HUES6 (cell line): ENCODE measurements around the gene PVALB.

Source experiments
- H3K27ac ChIP-seq: 2 replicates; pipeline ENCODE4 v1.7.0; 2013; ENCODE audit warnings: low read depth, mild to moderate bottlenecking, low read length, inconsistent platforms
- H3K27me3 ChIP-seq: 2 replicates; pipeline ENCODE4 v1.6.1; 2013; ENCODE audit warnings: low read length; ENCODE audit not compliant: control insufficient read depth, insufficient read depth
- H3K36me3 ChIP-seq: 2 replicates; pipeline ENCODE4 v1.6.1; 2013; ENCODE audit warnings: low read length; ENCODE audit not compliant: control insufficient read depth, insufficient read depth
- H3K4me1 ChIP-seq: 2 replicates; pipeline ENCODE4 v1.6.1; 2013; ENCODE audit warnings: low read length; ENCODE audit not compliant: control insufficient read depth, insufficient read depth
- H3K4me3 ChIP-seq: 2 replicates; pipeline ENCODE4 v1.5.1; 2013; ENCODE audit warnings: low read depth, low read length
- H3K9ac ChIP-seq: one replicate; pipeline ENCODE4 v1.6.1; 2013; ENCODE audit warnings: mild to moderate bottlenecking, low read length
- H3K9me3 ChIP-seq: 2 replicates; pipeline ENCODE4 v1.6.1; 2013; ENCODE audit warnings: low read depth, low read length; ENCODE audit not compliant: control insufficient read depth, insufficient read depth

PVALB gene

GRCh38 chr22:36824655-36825054 is 7.8 kb upstream of the PVALB start:
- Histone ChIP-seq H3K36me3 (no peaks in the 10 kb centered on the region), H3K4me3 (no peak overlapping the region), H3K9ac (no peak overlapping the region), H3K27ac (no peak overlapping the region), H3K9me3 (no peaks in the 10 kb centered on the region), H3K4me1 (peaks cover 11% of the 10 kb centered on the region; the same call in 1 of the 2 replicates), H3K27me3 (peaks cover 3% of the 10 kb centered on the region; the same call in 1 of the 2 replicates)

DNA sequence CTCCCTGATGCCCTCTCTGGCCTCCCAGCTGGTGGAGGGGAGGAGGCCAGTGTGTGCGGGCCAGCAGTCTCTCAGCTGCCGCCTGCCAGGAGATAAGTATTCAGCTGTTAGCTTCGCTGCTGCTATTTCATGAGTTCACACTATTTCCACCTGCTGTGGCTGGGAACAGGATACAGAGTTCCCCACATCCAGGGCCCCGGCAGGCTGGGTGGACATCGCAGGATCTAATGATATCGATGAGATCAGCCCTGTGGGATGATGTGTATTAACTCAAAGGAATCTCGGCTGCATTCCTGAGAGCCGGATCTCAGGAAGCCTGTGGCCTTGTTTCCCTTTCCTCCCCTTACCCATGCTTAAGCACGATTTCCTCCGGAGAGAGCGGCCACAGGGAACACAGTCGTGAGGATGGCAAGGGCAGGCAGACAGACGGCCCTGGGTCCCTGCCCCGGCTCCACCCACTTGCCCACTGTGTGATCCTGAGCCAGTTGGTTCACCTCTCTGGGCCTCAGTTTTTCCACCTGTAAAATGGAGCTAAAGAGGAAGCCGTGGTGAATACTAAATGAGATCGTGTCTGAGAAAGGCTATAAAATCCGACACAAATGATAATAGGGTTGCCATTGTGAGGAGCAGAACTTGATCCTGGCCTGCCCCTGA is 6.5 kb upstream of the PVALB start:
- H3K27me3 ChIP-seq, result peaks cover 12% of the 10 kb centered on the region

GRCh38 chr22:36822581-36822980 is 5.7 kb upstream of the PVALB start:
- H3K36me3 ChIP-seq, result no peaks in the 10 kb centered on the region
- H3K4me1 ChIP-seq, result peaks cover 29% of the 10 kb centered on the region; the same call in 1 of the 2 replicates
- no peak overlapping the region for H3K27ac ChIP-seq
- H3K27me3 ChIP-seq, result peaks cover 19% of the 10 kb centered on the region
- H3K9ac ChIP-seq, result no peak overlapping the region
- no peaks in the 10 kb centered on the region for H3K9me3 ChIP-seq
- no peak overlapping the region for H3K4me3 ChIP-seq

More for the DNA sequence above, 6.5 kb upstream of the PVALB start:
- peaks cover 22% of the 10 kb centered on the region; the same call in 1 of the 2 replicates for H3K4me1 ChIP-seq
- no peak overlapping the region for H3K27ac ChIP-seq
- H3K36me3 ChIP-seq, result no peaks in the 10 kb centered on the region
- H3K4me3 ChIP-seq, result no peak overlapping the region
- H3K9me3 ChIP-seq, result no peaks in the 10 kb centered on the region
- peak overlapping the region; percentile 18 for H3K9ac ChIP-seq

DNA sequence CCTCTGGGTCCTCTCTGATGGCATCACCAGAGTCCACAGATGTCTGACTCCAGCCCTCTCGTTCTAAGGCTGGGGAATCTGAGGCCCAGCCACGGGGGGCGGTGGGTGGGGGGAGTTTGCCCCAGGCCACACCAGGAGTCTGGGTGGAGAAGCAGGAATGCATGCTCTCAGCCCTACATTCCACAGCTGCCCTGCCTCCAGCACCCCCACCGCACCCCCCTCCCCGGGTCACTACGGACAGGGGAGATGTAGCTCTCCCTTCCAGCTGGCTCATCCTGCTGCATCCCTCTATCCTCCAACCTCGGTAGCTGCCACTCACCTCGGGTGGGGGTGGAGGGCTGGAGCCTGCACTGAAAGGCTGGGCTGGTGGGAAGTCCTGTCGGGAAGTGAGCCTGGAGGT is 2.3 kb upstream of the PVALB start:
- H3K36me3 ChIP-seq, result no peaks in the 10 kb centered on the region
- H3K4me1 ChIP-seq, result peaks cover 46% of the 10 kb centered on the region
- H3K9ac ChIP-seq, result no peak overlapping the region
- no peak overlapping the region for H3K27ac ChIP-seq
- H3K9me3 ChIP-seq, result no peaks in the 10 kb centered on the region
- peaks cover 54% of the 10 kb centered on the region for H3K27me3 ChIP-seq
- no peak overlapping the region for H3K4me3 ChIP-seq

DNA sequence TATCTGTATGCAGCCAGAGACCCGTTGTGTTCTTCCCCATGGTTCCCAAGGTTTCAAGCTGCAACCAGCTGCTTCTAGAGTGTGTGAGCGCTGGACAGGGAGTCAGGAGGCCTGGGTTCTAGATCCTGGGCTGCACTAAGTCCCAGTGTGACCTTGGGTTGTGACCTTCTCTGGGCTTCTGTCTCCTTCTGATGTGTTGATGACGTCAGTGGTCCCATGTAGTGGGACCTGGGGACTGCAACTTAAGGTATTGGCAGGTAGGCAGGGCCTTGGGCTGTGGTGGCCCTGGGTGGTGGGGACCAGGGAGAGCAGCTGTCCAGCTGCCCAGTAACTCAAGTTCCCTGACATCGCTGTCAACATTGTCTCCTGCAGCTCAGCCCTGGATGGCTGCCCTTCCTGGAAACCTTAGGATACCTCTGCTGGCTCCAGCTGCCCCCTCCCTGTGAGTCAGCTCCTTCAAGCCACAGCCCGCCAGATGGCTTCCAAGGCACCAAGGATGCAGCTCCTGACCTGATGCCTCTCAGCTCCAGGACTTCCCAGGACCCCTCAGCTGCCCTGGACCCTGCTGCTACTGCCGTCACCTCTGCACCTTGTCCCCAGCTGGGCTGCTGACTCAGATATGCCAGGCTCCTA is 1.3 kb upstream of the PVALB start:
- peaks cover 47% of the 10 kb centered on the region for H3K4me1 ChIP-seq
- H3K36me3 ChIP-seq, result no peaks in the 10 kb centered on the region
- H3K27ac ChIP-seq, result no peak overlapping the region
- H3K9ac ChIP-seq, result no peak overlapping the region
- no peak overlapping the region for H3K4me3 ChIP-seq
- H3K9me3 ChIP-seq, result no peaks in the 10 kb centered on the region
- H3K27me3 ChIP-seq, result peaks cover 64% of the 10 kb centered on the region

GRCh38 chr22:36817525-36817848 is 652 bp upstream of the PVALB start:
- no peak overlapping the region for H3K27ac ChIP-seq
- H3K36me3 ChIP-seq, result no peaks in the 10 kb centered on the region
- peaks cover 70% of the 10 kb centered on the region for H3K27me3 ChIP-seq
- no peaks in the 10 kb centered on the region for H3K9me3 ChIP-seq
- no peak overlapping the region for H3K9ac ChIP-seq
- H3K4me1 ChIP-seq, result peaks cover 42% of the 10 kb centered on the region
- H3K4me3 ChIP-seq, result peak overlapping the region; percentile 63

GRCh38 chr22:36816339-36816635 is 548 bp downstream of the PVALB start:
- Histone ChIP-seq H3K36me3 (no peaks in the 10 kb centered on the region), H3K27me3 (peaks cover 70% of the 10 kb centered on the region), H3K9ac (no peak overlapping the region), H3K4me3 (peak overlapping the region; percentile 63), H3K27ac (no peak overlapping the region), H3K9me3 (no peaks in the 10 kb centered on the region), H3K4me1 (peaks cover 39% of the 10 kb centered on the region)

- Histone ChIP-seq H3K36me3 (no peaks in the 10 kb centered on the region), H3K4me3 (peak overlapping the region; percentile 63), H3K4me1 (peaks cover 39% of the 10 kb centered on the region), H3K9me3 (no peaks in the 10 kb centered on the region), H3K27me3 (peaks cover 70% of the 10 kb centered on the region), H3K9ac (no peak overlapping the region), H3K27ac (no peak overlapping the region)
These were observed 1.1 kb downstream of the PVALB start for GRCh38 chr22:36815558-36816338.

DNA sequence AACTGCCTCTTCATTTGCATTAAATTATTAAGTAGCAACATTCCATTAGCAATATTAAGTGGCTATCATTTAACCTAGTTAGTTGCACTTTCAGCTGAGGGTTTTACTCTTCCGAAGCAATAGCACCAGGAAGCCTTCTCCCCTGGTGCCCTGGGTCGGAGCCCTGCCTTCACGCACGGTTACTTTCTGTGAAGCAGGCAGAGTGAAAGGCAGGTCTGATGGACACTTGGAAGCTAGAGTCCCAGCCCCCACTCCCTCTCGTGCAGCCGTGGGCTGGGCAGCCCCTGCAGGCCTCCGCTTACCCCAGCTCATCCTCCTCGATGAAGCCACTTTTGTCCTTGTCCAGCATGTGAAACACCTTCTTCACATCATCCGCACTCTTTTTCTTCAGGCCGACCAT is 2.0 kb downstream of the PVALB start:
- H3K9ac ChIP-seq, result no peak overlapping the region
- peaks cover 39% of the 10 kb centered on the region for H3K4me1 ChIP-seq
- H3K27me3 ChIP-seq, result peaks cover 68% of the 10 kb centered on the region
- no peaks in the 10 kb centered on the region for H3K9me3 ChIP-seq
- no peak overlapping the region for H3K4me3 ChIP-seq
- H3K36me3 ChIP-seq, result no peaks in the 10 kb centered on the region
- H3K27ac ChIP-seq, result no peak overlapping the region

DNA sequence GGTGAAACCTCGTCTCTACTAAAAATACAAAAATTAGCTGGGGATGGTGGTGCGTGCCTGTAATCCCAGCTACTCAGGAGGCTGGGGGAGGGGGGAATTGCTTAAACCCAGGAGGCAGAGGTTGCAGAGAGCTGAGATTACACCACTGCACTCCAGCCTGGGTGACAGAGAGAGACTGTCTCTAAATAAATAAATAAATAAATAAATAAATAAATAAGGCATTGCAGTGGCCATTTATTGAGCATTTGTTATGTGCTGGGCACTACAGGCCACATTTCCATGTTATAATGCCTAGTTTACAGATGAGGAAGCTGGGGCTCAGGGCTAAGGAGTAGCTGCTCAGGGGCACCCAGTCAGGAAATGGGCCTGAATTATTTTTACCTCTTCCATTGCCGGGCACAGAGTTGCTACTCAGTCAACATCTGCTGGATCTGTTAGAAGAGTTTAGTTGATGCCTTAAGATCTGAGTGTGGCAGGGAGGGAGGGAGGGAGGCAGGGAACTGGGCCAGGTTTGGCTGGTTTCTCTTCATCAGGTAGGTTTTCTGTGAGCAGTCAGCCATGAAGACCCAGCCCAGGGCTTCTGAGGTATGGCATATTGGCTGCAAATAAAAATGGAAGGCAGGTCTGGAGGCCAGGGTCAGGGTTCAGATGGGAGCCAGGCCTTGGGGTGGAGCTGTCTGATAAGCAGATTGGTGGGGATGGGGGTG is 5.6 kb downstream of the PVALB start:
- H3K27ac ChIP-seq, result no peak overlapping the region
- no peaks in the 10 kb centered on the region for H3K9me3 ChIP-seq
- H3K4me3 ChIP-seq, result no peak overlapping the region
- H3K36me3 ChIP-seq, result no peaks in the 10 kb centered on the region
- peaks cover 38% of the 10 kb centered on the region for H3K27me3 ChIP-seq
- H3K4me1 ChIP-seq, result peaks cover 31% of the 10 kb centered on the region
- no peak overlapping the region for H3K9ac ChIP-seq

DNA sequence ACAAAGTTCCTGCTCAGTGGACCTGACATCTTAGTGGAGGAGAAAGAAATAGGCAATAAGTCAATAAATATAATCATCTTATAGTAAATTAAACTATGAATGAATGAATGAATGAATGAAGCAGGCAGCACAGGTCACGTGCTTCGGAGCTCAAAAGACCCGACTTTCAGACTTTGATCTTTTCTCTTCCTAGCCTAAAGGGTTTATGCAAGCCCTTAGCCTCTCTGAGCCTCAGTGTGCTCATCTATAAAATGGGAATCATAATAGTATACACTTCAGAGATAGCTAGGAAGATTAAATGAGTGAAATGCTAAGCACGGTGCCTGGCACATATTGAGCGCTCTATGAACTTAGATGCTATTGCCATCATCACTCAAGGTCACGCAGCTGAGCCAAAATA is 7.5 kb downstream of the PVALB start:
- Histone ChIP-seq H3K9ac (no peak overlapping the region), H3K36me3 (no peaks in the 10 kb centered on the region), H3K9me3 (no peaks in the 10 kb centered on the region), H3K27me3 (peaks cover 24% of the 10 kb centered on the region), H3K4me1 (peaks cover 22% of the 10 kb centered on the region), H3K4me3 (no peak overlapping the region), H3K27ac (no peak overlapping the region)
